Amniotic stem cell (primary cell): ENCODE results near the gene C19orf38.

ENCODE experiments used
- DNase-seq: peaks from one replicate; lab custom pipeline; 2025; lab: John Stamatoyannopoulos, UW

C19orf38 gene, protein sequence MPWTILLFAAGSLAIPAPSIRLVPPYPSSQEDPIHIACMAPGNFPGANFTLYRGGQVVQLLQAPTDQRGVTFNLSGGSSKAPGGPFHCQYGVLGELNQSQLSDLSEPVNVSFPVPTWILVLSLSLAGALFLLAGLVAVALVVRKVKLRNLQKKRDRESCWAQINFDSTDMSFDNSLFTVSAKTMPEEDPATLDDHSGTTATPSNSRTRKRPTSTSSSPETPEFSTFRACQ

GRCh38 chr19:10848230-10848856, at the start of gene C19orf38:
TSS of gene C19orf38 (plus strand) at chr19:10848415. CDS start at chr19:10848509, 94 bp downstream.
- no peak for DNase-seq

DNA sequence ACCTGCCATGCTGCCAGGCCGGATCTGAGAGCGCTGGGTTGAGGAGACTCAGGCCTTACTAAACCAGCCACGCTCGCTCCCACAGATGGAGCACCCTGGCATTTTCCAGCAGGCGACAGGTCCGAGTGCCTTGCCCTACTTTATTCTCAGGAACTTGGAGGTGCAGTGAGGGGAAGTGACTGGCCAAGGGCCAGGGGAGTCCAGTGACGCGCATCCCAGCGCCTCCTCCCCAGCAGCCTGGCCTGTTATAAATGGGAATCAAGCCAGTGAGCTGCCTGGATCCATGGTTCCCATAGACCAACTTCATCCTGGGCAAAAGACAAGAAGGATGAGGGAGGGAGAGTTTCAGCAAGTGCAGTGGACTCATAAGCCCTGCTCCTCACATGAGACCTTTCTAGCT, 47.7 kb upstream of the C19orf38 start:
- DNase-seq, result no peak

GRCh38 chr19:10802479-10802878, 45.7 kb upstream of the C19orf38 start:
- no peak for DNase-seq

DNA sequence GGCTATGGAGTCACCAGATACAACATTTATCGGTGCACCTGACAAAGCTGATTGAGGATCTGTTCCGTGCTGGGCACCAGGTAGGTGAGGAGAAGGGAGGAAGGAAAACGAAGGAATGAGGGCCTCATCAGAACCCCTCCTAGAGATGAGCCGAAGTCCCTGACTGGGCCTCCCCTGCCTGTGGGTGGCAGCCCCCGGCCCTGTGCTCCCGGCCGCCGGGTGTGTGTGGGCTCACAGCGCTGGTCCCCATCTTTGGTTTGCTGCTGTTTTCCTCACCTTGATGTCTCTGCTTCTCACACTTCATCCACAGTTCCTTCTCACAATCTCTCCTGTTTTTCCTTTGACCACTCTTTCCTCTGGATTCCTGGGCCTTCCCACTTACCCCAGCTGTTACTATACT, 45.0 kb upstream of the C19orf38 start:
- DNase-seq, result no peak

DNA sequence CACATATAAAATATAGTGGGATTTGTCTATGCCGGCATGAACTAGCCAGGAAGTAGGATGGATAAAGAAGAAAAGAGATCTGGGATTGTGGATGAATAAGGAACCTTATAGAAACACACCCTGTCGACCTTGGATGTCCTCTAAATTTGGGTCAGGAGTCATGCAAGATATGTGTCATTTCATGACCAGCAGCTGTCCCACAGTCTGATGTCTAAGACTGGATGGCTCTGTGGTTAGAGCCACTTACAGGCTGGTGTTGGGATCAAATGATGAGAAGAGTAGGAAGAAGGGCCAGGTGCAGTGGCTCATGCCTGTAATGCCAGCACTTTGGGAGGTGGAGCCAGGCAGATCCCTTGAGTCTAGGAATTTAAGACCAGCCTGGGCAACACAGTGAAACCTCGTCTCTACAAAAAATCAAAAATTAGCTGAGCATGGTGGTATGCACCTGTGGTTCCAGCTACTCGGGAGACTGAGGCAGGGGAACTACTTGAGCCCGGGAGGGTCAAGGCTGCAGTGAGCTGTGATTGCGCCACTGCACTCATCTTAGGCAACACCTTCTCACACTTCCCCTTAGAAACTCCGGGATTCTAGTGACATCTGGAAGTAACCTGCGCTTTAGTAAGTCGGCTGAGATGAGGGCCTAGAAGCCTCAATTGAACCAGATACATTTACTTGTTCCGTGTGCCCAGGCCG, 43.0 kb upstream of the C19orf38 start:
- no peak for DNase-seq

DNA sequence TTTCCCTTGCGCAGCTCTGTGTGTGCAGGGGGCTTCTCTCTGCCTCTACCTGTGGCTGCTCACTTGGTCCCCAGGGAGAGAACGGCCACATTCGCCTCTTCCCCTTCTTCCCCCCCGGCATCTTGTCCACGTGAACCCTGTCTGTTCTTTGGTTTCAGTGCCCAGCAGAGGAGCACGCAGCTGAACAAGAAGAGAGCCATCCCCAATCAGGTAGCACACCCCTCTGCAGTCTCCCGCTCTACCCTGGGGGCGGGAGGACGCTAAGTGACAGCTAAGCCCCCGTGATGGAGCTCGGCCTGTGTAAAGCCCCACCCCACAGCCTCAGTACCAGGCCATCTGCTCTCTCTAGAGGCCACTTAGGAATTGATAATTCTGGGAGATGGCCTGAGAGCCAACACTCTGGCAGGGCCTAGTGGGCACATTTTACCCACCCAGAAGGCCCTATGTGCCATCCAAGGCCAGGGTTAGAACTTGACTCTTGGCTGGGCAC, 42.4 kb upstream of the C19orf38 start:
- no peak for DNase-seq

- DNase-seq, result no peak
These were observed 39.1 kb upstream of the C19orf38 start for GRCh38 chr19:10808937-10809649.

DNA sequence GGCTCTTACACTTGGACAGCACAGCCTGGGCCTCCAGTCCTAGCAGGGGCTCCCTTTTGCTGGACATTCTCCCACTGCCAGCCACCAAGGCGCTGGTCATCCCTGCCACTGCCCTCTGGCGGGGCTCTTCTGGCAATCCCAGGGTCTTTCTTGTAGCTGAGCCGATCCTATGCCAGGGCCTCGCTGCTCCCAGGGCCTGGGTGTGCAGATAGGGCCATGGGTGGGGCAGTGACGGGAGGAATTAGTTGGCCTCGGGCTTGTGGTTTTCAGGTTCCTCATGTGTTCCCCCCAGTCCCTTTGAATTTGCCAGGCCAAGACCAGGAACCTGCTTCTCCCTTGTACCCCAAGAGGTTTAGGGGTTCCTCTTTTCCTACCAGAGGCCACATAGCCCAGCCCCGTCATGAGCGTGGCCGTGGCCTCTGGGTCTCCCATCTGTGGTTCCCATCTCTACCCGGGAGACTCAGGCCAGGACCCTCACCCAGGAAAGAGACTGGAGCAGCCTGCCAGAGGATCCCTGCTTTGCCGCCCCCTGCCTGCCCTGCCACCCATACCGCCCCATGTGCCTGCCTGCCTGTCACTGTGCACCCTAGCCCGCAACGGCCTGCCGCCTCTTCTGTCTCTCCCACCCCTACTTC, 38.4 kb upstream of the C19orf38 start:
- no peak for DNase-seq

DNA sequence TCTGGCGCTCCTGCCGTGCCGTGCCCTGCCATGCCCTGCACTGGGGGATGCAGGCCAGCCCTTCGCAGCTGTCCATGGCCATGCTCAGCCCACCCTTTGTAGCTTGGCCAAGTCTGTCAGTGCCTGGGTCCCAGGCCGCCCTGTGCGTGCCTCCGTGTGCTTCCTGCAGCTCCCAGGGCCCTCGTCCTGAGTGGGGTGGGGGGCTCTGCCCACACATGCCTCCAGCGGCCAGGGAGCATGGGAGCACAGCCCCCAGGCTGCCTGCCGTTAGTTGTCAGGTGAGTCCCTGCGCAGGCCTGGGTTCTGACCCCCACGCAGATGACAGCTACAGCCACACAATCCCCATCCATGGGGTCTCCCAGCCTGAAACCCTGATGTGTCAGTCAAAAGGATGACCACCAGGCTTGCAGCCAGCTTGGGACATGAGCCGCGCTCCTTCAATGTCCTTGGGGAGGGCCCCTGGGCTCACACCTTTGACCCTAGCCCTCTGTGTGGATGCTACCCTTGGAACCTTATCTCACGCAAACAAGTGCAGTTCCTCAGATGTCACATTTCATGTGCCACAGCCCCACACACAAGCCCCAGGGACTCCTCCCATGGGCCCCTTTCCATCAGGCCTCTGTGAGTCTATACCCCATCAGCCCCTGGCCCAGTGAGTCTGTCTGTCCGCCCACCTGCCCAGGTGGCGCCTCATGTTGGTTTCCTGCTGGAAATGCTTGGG, 36.7 kb upstream of the C19orf38 start:
- no peak for DNase-seq

- no peak for DNase-seq
These were observed 36.0 kb upstream of the C19orf38 start for GRCh38 chr19:10812196-10812595.

DNA sequence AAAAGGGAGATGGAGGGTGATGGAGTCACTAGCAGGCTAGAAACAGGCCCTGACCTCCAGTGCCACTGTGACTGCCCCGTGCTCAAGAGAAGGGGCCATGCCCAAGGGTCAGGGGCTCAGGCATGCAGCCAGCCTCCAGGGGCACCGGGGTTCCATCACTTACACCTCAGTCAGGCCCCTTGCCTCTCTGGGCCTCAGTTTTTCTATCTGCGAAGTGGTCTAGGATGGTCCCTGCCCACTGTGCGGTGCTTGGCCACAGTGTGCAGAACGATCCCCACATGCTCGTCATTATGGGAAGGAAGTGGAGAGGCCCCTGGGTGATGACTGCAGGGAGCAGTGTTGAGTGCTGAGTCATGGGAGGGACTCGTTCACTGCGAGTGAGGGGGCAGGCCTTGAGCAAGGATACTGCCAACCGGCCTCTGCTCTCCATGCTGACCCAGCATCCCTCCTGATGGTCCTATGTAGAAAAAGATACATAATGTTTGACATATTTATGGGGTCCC, 35.3 kb upstream of the C19orf38 start:
- peak; percentile 86 for DNase-seq

- no peak for DNase-seq
These were observed 33.1 kb upstream of the C19orf38 start for GRCh38 chr19:10815007-10815536.

DNA sequence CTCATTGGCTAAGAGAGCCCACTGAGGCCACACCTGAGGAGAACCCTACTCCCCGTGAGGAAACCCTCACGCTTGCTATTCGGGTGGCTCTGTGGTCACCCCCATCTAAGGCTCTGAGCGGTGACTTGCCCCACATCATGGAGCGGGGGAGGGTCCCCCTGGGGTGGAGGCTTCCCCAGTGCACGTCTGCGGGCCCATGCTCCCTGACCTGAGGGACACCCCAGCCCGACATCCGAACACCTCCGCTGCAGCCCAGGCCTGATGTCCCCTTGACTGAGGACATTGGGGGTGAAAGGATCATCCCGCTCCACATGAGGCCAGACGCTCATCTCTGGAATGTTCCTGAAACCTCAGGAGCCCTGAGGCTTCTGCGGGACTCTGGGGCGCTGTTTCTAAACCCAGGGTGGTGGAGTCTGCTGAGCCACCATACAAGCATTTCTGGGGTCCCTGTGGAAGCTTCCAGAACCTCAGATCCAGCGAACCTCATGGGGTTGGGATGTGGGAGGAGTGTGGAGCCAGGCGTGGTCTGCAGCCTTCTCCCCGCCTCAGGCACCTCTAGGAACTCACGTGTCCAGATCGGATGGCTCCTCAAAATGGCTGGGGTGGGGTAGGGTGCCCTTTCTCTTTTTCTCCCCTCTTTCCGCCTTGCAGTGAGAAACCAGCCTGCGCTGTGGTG, 32.1 kb upstream of the C19orf38 start:
- DNase-seq, result no peak

DNA sequence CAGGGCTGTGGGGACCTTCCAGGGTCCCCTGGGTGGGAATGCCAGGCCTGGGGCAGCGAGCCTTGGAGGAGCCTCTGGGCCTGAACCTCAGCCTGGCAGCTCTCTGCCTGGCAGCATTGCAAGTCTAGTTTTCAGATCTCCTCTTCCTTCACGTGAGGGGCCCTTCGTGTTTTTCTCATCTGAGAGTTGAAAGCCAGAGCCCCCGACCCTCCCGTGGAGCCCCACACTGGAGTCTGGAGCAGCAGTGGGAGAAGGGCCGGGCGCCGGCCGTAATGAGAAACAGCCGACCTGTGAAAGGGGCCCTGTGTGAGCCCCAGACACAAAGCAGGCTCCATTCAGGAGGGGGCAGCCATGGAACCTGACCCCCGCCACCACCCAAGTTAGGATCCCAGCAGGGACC, 31.5 kb upstream of the C19orf38 start:
- DNase-seq, result no peak

GRCh38 chr19:10817291-10818038, 30.8 kb upstream of the C19orf38 start:
- DNase-seq, result peak; percentile 91

DNA sequence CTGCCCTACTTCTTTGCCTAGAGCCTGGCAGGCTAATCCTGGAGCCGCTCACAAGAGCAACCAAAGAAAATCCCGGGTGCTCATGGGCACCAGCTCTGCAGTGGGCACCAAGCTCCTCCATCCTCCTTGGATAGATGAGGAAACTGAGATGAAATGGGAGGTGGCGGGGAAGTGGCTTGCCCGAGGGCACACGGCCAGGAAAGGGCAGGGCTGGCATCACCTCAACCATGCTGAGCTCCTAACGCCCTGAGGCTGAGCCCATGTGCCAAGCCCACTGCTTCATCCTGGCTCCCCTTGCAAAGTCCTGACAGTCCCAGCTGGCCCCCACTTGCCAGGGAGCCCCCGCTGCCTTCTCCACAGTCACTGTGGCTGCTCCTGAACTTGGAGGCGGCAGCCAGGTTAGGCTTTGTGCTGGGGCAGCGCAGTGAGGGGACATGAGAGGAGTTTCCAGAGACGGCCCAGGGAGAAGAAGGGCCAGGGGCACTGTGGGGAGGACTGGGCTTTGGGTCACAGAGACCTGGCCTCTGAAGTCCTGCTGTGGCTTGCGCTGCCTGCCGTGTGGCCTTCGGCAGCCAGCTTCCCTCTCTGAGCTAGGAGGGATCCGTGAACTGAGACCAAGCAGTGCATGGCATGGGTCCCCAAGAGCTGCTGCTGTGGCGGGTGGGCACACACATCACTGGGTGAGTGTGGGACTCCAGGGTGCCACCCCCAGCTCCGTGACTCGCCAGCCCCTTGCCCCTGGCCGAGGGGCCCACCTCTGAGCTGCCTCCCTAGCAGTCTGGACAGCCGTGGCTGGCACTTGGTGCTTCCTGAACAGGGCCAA, 29.7 kb upstream of the C19orf38 start:
- DNase-seq, result no peak

GRCh38 chr19:10819124-10820060, 28.8 kb upstream of the C19orf38 start:
- DNase-seq, result no peak

DNA sequence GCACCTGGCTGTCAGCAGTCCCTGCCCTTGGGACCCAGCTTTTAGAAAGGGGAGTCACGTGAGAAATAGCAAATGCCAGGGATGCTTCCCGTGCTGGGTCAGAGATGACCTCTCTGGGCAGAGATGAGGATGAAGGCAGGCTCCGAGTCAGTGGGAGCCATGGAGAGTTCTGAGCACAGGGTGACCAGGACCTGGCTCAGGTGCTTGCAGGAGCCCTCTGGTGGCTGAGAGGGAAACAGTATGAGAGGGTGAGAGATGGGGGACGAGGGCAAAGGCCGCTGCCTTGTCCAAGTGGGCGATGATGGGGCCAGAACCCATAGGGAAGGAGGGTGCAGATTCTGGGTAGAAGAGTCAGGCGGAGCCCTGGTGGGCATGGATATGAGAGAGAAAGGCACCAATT, 28.0 kb upstream of the C19orf38 start:
- no peak for DNase-seq
